ENCODE results near the gene TTC39C. TPM values are rescaled to one million over a fixed set of nuclear protein-coding genes. Genes with fewer than 3 reads are reported as not detected.

The TTC39C gene
- total RNA-seq, 2 donors from 2014 or later = 31.2 to 40.0 TPM

- no peak overlapping the region for H3K27ac ChIP-seq
- no peaks in the 10 kb centered on the region for H3K27me3 ChIP-seq (replicated peaks; ENCODE audit: insufficient read depth)
- H3K4me3 ChIP-seq = no peak overlapping the region
- intact Hi-C loops (cut with DNase I) = loop anchor here (5.0 kb wide), 1 partner anchor 84 kb away; no protein-coding TSS in a partner anchor
- 86% methylated on average over 5 of the region's 5 CpGs for WGBS
- no peaks in the 10 kb centered on the region for H3K36me3 ChIP-seq
- H3K4me1 ChIP-seq (replicated peaks) = no peaks in the 10 kb centered on the region
- DNase-seq (ENCODE audit: low spot score) = no peak
- TF ChIP-seq POLR2AphosphoS5 (IDR thresholded peaks at IDR 0.05) (no peak), POLR2A (IDR thresholded peaks at IDR 0.05) (no peak)
- TF ChIP-seq, protein P1, sequence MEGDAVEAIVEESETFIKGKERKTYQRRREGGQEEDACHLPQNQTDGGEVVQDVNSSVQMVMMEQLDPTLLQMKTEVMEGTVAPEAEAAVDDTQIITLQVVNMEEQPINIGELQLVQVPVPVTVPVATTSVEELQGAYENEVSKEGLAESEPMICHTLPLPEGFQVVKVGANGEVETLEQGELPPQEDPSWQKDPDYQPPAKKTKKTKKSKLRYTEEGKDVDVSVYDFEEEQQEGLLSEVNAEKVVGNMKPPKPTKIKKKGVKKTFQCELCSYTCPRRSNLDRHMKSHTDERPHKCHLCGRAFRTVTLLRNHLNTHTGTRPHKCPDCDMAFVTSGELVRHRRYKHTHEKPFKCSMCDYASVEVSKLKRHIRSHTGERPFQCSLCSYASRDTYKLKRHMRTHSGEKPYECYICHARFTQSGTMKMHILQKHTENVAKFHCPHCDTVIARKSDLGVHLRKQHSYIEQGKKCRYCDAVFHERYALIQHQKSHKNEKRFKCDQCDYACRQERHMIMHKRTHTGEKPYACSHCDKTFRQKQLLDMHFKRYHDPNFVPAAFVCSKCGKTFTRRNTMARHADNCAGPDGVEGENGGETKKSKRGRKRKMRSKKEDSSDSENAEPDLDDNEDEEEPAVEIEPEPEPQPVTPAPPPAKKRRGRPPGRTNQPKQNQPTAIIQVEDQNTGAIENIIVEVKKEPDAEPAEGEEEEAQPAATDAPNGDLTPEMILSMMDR (IDR thresholded peaks at IDR 0.05) = no peak
- no peaks in the 10 kb centered on the region for H3K9me3 ChIP-seq
Measured at GRCh38 chr18:24011123-24011917, 3.2 kb upstream of the TTC39C start.

DNA sequence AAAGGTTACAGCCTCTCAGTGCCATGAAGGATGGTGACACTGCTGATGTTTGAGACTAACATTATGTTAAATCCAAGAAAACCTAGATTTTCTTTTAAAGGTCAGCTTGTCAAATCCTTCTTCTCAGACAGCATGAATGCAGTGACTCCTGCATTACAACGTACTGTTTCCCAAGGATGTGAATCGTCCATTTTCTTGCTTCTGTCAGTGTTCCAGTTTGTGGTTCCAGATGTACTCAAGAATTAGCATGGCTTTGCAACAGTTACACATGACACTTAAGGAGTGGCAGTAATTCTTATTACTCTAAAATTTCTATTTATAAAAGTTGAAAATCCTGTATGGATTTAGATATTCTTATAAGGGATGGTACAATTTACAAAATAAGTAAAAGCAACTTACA is 1.5 kb upstream of the TTC39C start:
- DNase-seq (ENCODE audit: low spot score) = no peak
- Histone ChIP-seq H3K27me3 (replicated peaks; ENCODE audit: insufficient read depth) (no peaks in the 10 kb centered on the region), H3K27ac (no peak overlapping the region), H3K4me3 (no peak overlapping the region), H3K4me1 (replicated peaks) (no peaks in the 10 kb centered on the region), H3K36me3 (no peaks in the 10 kb centered on the region), H3K9me3 (no peaks in the 10 kb centered on the region)
- 52% methylated on average over 2 of the region's 2 CpGs for WGBS
- TF ChIP-seq POLR2AphosphoS5 (IDR thresholded peaks at IDR 0.05) = no peak
- TF ChIP-seq POLR2A (IDR thresholded peaks at IDR 0.05) = no peak
- TF ChIP-seq, protein P1 (IDR thresholded peaks at IDR 0.05) = no peak
- intact Hi-C loops (cut with DNase I) = loop anchor here (5.0 kb wide), 1 partner anchor 86 kb away; no protein-coding TSS in a partner anchor

GRCh38 chr18:24014986-24015638 is 558 bp downstream of the TTC39C start:
- Histone ChIP-seq H3K9me3 (no peaks in the 10 kb centered on the region), H3K36me3 (no peaks in the 10 kb centered on the region), H3K27me3 (replicated peaks; ENCODE audit: insufficient read depth) (no peaks in the 10 kb centered on the region), H3K4me3 (peak overlapping the region; percentile 72 to 87), H3K27ac (peak overlapping the region; percentile 82 to 86), H3K4me1 (replicated peaks) (no peaks in the 10 kb centered on the region)
- TF ChIP-seq, protein P1 (IDR thresholded peaks at IDR 0.05) = no peak
- peak; percentile 16 for TF ChIP-seq POLR2A (IDR thresholded peaks at IDR 0.05)
- peak; percentile 17 for TF ChIP-seq POLR2AphosphoS5 (IDR thresholded peaks at IDR 0.05)
- intact Hi-C loops (cut with DNase I) = loop anchor here (5.0 kb wide), 1 partner anchor 88 kb away; no protein-coding TSS in a partner anchor
- peak; percentile 40 for DNase-seq (ENCODE audit: low spot score)
- 1% methylated on average over 39 of the region's 50 CpGs for WGBS

- Histone ChIP-seq H3K4me1 (replicated peaks) (no peaks in the 10 kb centered on the region), H3K27me3 (replicated peaks; ENCODE audit: insufficient read depth) (no peaks in the 10 kb centered on the region), H3K4me3 (peak overlapping the region; percentile 72 to 87), H3K27ac (peak overlapping the region; percentile 82 to 86), H3K9me3 (no peaks in the 10 kb centered on the region), H3K36me3 (no peaks in the 10 kb centered on the region)
- 35% methylated on average over 17 of the region's 17 CpGs for WGBS
- DNase-seq (ENCODE audit: low spot score) = no peak
- no peak for TF ChIP-seq POLR2A (IDR thresholded peaks at IDR 0.05)
- TF ChIP-seq, protein P1 (IDR thresholded peaks at IDR 0.05) = no peak
- TF ChIP-seq POLR2AphosphoS5 (IDR thresholded peaks at IDR 0.05) = no peak
- intact Hi-C loops (cut with DNase I) = no loop called here
Measured at GRCh38 chr18:24015639-24016631, 1.4 kb downstream of the TTC39C start.
